RCC 7860 (cell line): ENCODE data around the gene METTL3.
"Not testable (repeated sequence)": the region's sequence is repeated elsewhere in the genome, so short reads cannot be mapped to it uniquely, and the experiment has no call there.

Experiments used
- DNase-seq: peaks from one replicate; pipeline ENCODE4 v3.0.0-alpha.2; 2015; ENCODE audit warnings: low spot score
- FAIRE-seq: peaks from 2 replicates; lab custom pipeline; 2012; peaks lifted over from hg19 to GRCh38; lab: Jason Lieb, UNC

The METTL3 gene

DNA sequence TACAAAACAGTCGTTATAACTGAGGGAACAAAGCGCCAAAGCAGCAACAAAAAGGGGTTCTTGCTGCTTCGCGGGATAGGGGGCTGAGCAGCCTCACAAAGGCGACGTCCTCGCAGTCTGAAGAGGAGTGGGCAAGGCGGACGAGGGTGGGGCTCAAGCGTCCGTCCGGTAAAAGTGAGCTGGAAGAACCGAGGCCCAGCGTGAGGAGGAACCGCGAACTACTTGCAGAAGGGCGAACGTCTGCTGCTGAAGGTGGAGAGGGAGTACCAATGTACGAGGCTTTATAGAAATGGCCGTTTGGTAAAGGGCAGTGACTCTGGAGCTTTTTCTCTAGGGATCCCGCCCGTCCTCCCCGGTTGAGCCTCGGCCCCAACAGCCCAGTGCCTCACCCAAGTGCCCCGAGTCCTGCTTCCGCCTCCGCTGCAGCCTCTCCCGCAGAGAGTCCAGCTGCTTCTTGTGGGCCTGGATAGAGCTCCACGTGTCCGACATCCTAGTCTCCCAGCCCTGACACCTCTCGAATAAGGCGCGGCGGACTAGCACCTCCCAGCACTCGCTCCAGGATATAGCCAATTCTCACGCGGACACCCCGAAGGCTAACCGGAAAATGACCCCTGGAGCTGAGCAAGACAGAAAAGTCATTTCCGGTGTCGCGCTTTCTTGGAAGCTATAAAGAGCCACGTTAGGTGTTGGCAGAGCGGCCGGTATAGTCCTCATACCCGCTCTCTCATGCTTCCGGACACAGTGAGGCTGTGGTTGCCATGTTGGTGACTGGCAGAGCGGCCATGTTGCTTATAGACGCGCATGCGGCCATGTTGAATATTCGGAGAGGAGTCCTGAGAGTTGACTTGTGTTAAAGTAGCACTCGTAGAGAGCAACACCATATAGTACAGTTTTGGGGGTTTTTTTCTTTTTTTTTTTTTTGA is at the start of gene METTL3:
Gene METTL3 (minus strand): TSS at position 606 of the 923 bp plus-strand sequence. CDS start 117 bp downstream, at position 489.
- peak; percentile 61 for FAIRE-seq

GRCh38 chr14:21558703-21559170 is 47.6 kb upstream of the METTL3 start:
- no peak for FAIRE-seq
- no peak for DNase-seq

More for the DNA sequence above, at the start of gene METTL3:
- peak; percentile 92 for DNase-seq

GRCh38 chr14:21557084-21557901 is 46.2 kb upstream of the METTL3 start:
- FAIRE-seq (no peak), DNase-seq (peak; percentile 36)

GRCh38 chr14:21556378-21557083 is 45.4 kb upstream of the METTL3 start:
- DNase-seq (no peak), FAIRE-seq (no peak)

- no peak for DNase-seq
- FAIRE-seq = no peak
Measured at GRCh38 chr14:21553266-21553665, 42.1 kb upstream of the METTL3 start.

DNA sequence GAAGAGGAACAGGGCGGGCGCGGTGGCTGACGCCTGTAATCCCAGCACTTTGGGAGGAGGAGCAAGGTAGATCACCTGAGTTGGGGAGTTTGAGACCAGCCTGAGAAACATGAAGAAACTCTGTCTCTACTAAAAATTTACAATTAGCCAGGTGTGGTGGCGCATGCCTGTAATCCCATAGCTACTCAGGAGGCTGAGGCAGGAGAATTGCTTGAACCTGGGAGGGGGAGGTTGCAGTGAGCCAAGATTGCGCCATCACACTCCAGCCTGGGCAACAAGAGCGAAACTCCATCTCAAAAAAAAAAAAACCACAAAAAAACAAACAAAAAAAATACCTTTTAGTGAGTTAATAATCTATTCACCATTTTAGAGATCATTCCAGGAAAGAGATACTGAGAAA is 33.4 kb upstream of the METTL3 start:
- FAIRE-seq, DNase-seq: not testable (repeated sequence)

DNA sequence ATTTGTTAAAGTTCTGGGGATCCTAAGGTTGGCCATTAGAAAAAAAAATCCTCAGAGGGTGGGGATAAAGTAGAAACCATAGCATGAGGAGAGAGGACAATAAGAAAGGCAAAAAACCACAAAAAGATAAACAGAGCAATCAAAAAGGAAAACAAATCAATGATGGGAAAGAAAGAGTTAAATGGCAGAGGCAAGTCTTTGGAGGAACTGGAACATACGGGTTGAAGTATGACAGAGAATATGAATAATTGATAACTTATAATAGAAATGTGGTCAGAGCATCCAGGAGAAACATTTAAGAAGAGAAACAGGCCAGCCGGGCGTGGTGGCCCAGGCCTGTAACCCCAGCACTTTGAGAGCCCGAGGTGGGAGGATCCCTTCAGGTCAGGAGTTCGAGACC is 32.8 kb upstream of the METTL3 start:
- DNase-seq (no peak), FAIRE-seq (no peak)

DNA sequence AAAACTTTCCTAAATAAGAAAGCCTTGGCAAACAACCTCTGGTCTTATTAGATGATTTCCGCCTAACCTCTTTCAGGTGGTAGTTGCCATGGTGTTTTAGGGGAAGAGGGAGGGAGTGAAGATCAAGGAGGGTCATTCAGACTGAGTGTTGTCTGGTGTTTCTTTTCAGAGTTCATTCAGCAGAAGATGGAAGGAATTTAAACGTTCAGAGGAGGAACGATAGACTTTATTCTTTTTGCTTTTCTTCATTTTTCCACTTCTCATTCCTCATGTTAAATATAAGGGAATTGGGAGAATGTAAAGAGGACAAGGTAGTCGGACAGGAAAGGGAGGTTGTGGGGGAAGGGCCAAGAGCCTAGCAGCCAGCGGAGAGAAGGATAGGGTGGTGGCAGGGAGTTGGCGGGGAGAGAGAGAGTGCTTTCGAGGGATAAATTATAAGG is 32.4 kb upstream of the METTL3 start:
- FAIRE-seq (no peak), DNase-seq (no peak)

GRCh38 chr14:21541413-21542074 is 30.4 kb upstream of the METTL3 start:
- DNase-seq = no peak
- FAIRE-seq = no peak

- DNase-seq (no peak), FAIRE-seq (no peak)
Measured at GRCh38 chr14:21539189-21539940, 28.2 kb upstream of the METTL3 start.

DNA sequence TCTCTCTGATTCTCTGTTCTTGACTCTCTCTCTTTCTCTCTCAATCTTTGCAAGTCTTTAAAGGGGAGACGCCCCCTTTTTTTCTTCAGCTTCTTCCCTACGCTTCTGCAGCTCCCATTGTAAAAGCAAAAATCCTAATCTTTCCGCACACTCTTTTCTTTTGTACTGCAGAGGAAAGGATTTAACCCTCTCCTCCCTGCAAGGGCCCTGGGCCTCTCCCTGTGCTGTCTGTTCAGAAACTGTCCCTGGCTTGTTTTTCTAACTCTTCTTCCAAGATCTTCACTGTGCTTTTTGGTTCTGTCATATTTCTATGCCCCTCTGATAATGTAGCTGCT is 25.9 kb upstream of the METTL3 start:
- FAIRE-seq = no peak
- DNase-seq = no peak

- FAIRE-seq (no peak), DNase-seq (no peak)
Measured at GRCh38 chr14:21536418-21537089, 25.4 kb upstream of the METTL3 start.

DNA sequence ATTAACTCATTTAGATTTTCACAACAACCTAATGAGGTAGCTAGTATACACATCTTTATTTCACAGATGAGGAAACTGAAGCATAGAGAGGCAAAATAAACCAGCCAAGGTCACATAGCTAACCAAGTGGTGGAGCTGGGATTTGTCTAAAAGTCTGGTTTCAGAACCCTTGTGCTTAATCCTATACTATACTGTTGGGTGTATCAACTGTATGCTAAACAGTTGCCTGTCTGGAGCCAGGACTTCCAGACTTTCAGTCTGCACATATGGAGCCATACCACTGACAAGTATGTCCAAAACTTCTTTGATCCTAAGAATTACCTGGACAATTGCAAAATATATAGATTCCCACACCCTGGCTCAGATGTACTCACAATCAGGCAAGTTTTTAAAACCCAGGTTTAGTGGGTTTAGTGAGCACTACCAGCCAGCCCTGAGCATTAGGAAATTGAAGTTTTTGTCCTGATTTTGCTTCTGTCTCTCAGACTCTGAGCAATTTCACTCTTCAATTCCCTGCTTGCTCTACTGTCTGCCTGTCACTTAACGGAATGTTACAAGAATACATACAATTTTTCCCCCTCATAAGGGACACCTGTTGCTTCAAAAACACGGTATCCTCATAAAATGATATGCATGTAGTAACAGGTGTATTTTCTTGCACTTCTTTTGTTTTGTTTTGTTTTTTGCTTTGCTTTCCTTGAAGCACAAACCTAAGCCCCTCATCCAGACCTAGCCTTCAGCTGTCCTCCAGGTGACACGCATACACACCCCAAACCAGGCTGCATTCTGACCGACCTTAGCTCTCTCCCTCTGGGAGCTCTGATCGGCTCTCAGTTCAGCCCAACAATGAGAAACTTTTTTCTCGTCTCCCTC is 24.6 kb upstream of the METTL3 start:
- FAIRE-seq (no peak), DNase-seq (no peak)

DNA sequence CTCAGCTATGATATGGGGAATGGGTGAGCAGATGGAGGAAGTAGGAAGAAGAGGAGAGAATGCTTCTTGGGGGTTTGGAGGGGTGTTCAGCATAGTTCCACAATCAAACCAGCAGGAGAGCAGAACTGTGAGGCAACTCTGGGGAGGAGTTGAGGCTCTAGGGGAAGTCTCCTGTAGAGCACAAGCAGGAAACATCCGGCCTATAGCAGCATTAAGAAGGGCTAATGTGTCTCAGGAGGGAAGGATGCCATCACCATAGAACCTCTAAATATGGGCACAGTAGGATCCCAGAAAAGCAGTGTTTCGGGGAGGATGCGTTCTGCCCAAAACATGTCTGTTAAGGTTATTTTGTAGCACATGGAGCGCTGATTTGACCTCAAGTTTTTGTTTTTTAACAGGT is 23.4 kb upstream of the METTL3 start:
- FAIRE-seq = no peak
- DNase-seq = no peak

- DNase-seq (no peak), FAIRE-seq (no peak)
Measured at GRCh38 chr14:21533294-21533693, 22.2 kb upstream of the METTL3 start.

- DNase-seq (no peak), FAIRE-seq (no peak)
Measured at GRCh38 chr14:21529515-21529914, 18.4 kb upstream of the METTL3 start.

GRCh38 chr14:21528381-21529348 is 17.5 kb upstream of the METTL3 start:
- FAIRE-seq = no peak
- DNase-seq = no peak
